ENCODE measurements around the gene RBPMS2. TPM values are rescaled to one million over a fixed set of nuclear protein-coding genes. Genes with fewer than 3 reads are reported as not detected.

RBPMS2 gene
- total and polyA plus RNA-seq, 2 donors (not counting 3 experiments of a cell fraction or from before 2014, with no cell fraction given): 2.3 to 7.8 TPM

- Histone ChIP-seq H2AFZ (ENCODE audit: low read depth, low read length) (no peak overlapping the region), H3K4me3 (replicated peaks in 1 of 3; ENCODE audit: insufficient read depth in 1 of 3, low read depth in 1 of 3, low read length in 3 of 3) (no peak overlapping the region), H3K27ac (ENCODE audit: insufficient read depth, low read depth, low read length) (no peak overlapping the region), H3K9ac (replicated peaks; ENCODE audit: extremely low read depth, insufficient read depth, low read length) (no peak overlapping the region), H3K36me3 (ENCODE audit: control insufficient read depth in 2 of 2, extremely low read depth in 1 of 2, insufficient read depth in 2 of 2, low read length in 2 of 2) (no peaks in the 10 kb centered on the region), H3K27me3 (ENCODE audit: control insufficient read depth in 2 of 2, insufficient read depth in 2 of 2, low read length in 2 of 2) (no peaks in the 10 kb centered on the region), H3K9me3 (replicated peaks; ENCODE audit: control insufficient read depth, insufficient read depth, low read length) (no peaks in the 10 kb centered on the region), H4K20me1 (replicated peaks; ENCODE audit: control insufficient read depth, extremely low read depth, insufficient read depth, low read length) (no peaks in the 10 kb centered on the region), H3K4me2 (ENCODE audit: insufficient read depth, low read length) (no peak overlapping the region), H3K79me2 (ENCODE audit: control insufficient read depth, insufficient read depth, low read length) (no peaks in the 10 kb centered on the region), H3K4me1 (ENCODE audit: control insufficient read depth, extremely low read depth, insufficient read depth, low read length) (no peaks in the 10 kb centered on the region), H3K9me1 (replicated peaks; ENCODE audit: control insufficient read depth, extremely low read depth, insufficient read depth, low read length) (no peaks in the 10 kb centered on the region)
- no peak for FAIRE-seq
- intact Hi-C loops (cut with micrococcal nuclease): loop anchor here (1.0 to 5.0 kb wide), 6 partner anchors 79 to 402 kb away; partner anchors contain the start of gene PDCD7
- TF ChIP-seq, protein P1, sequence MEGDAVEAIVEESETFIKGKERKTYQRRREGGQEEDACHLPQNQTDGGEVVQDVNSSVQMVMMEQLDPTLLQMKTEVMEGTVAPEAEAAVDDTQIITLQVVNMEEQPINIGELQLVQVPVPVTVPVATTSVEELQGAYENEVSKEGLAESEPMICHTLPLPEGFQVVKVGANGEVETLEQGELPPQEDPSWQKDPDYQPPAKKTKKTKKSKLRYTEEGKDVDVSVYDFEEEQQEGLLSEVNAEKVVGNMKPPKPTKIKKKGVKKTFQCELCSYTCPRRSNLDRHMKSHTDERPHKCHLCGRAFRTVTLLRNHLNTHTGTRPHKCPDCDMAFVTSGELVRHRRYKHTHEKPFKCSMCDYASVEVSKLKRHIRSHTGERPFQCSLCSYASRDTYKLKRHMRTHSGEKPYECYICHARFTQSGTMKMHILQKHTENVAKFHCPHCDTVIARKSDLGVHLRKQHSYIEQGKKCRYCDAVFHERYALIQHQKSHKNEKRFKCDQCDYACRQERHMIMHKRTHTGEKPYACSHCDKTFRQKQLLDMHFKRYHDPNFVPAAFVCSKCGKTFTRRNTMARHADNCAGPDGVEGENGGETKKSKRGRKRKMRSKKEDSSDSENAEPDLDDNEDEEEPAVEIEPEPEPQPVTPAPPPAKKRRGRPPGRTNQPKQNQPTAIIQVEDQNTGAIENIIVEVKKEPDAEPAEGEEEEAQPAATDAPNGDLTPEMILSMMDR (IDR thresholded peaks at IDR 0.05; ENCODE audit: extremely low read depth in 1 of 2, insufficient read depth in 1 of 2, low read depth in 1 of 2, low read length in 2 of 2): no peak
- TF ChIP-seq, protein P2, sequence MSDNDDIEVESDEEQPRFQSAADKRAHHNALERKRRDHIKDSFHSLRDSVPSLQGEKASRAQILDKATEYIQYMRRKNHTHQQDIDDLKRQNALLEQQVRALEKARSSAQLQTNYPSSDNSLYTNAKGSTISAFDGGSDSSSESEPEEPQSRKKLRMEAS (IDR thresholded peaks at IDR 0.05; ENCODE audit: insufficient read depth, insufficient read length): no peak
- TF ChIP-seq POLR2AphosphoS5 (IDR thresholded peaks at IDR 0.05; ENCODE audit: insufficient read depth, low read depth, low read length) (no peak), MYC (IDR thresholded peaks at IDR 0.05; ENCODE audit: low read depth, low read length) (no peak), FOS (IDR thresholded peaks at IDR 0.05; ENCODE audit: borderline replicate concordance, insufficient read depth, low read length) (no peak)
- dilution Hi-C loops (cut with MboI; ENCODE audit: extremely low pct_ligation_motif_present, low sequenced_read_pairs): no loop called here
- ChIA-PET POLR2A (no interaction called here), CTCF (interaction anchor here (1.1 to 10.2 kb wide), 16 partner anchors 13 to 354 kb away, joined by 3 to 446 read pairs (median 5); partner anchors contain the start of gene KBTBD13)
- no TSS peak for BruUV-seq (replicated peaks)
- no peak for DNase-seq (ENCODE audit: low read depth, low spot score)
Measured at GRCh38 chr15:64731805-64732151, 43.6 kb downstream of the RBPMS2 start.

All from endothelial cell of umbilical vein (primary cell).